Loucy (cell line): ENCODE data around the gene ACOXL.

Experiments used
- H2AFZ ChIP-seq: fragments of 200-600 bp; sonication (generic); 2 replicates; pipeline ENCODE4 v1.6.0; 2016; ENCODE audit warnings: antibody characterized with exemption, mild to moderate bottlenecking, low read length, moderate library complexity
- H3F3A ChIP-seq: fragments of 200-600 bp; 2 replicates; pipeline ENCODE4 v1.6.0; 2016; ENCODE audit warnings: antibody characterized with exemption, low read depth, mild to moderate bottlenecking
- H3K27me3 ChIP-seq: fragments of 200-600 bp; sonication (generic); 2 replicates; pipeline ENCODE4 v1.6.1; 2014; ENCODE audit warnings: low read length, mild to moderate bottlenecking; ENCODE audit not compliant: insufficient read depth, poor library complexity, severe bottlenecking
- H3K36me3 ChIP-seq: fragments of 200-600 bp; sonication (generic); 2 replicates; pipeline ENCODE4 v1.6.1; 2016; ENCODE audit warnings: low read length; ENCODE audit not compliant: insufficient read depth
- H3K4me1 ChIP-seq: fragments of 200-600 bp; sonication (generic); 2 replicates; pipeline ENCODE4 v1.5.1; 2014; ENCODE audit warnings: low read length, mild to moderate bottlenecking; ENCODE audit not compliant: insufficient read depth, poor library complexity, severe bottlenecking
- H3K4me2 ChIP-seq: fragments of 200-600 bp; sonication (generic); 2 replicates; pipeline ENCODE4 v1.6.0; 2014; ENCODE audit warnings: antibody characterized with exemption, low read length, low read depth, mild to moderate bottlenecking; ENCODE audit not compliant: poor library complexity, severe bottlenecking
- H3K4me3 ChIP-seq: fragments of 200-600 bp; sonication (generic); 2 replicates; pipeline ENCODE4 v1.5.1; 2014; ENCODE audit warnings: low read length, mild to moderate bottlenecking, mixed read lengths; ENCODE audit not compliant: poor library complexity, severe bottlenecking
- H3K79me2 ChIP-seq: fragments of 200-600 bp; sonication (generic); 2 replicates; pipeline ENCODE4 v1.6.1; 2014; ENCODE audit warnings: low read length; ENCODE audit not compliant: insufficient read depth
- H3K9ac ChIP-seq: fragments of 200-600 bp; sonication (generic); 2 replicates; pipeline ENCODE4 v1.6.0; 2014; ENCODE audit warnings: mild to moderate bottlenecking, low read depth, low read length, moderate library complexity; ENCODE audit not compliant: poor library complexity, severe bottlenecking
- H3K9me2 ChIP-seq: fragments of 200-600 bp; sonication (generic); replicated peaks from 2 replicates; pipeline ENCODE4 v1.6.1; 2016; ENCODE audit warnings: low read depth, low read length, mixed read lengths
- H3K9me3 ChIP-seq: fragments of 200-600 bp; sonication (generic); 2 replicates; pipeline ENCODE4 v1.6.1; 2014; ENCODE audit warnings: mild to moderate bottlenecking, antibody characterized with exemption, low read length, low read depth; ENCODE audit not compliant: insufficient read depth
- H4K20me1 ChIP-seq: fragments of 200-600 bp; sonication (generic); 2 replicates; pipeline ENCODE4 v1.6.0; 2014; ENCODE audit warnings: antibody characterized with exemption, low read length, mild to moderate bottlenecking; ENCODE audit not compliant: insufficient read depth, poor library complexity, severe bottlenecking
- EZH2phosphoT487 ChIP-seq: fragments of 200-600 bp; IDR thresholded peaks from 2 replicates; pipeline ENCODE4 v1.6.1; 2018; ENCODE audit warnings: antibody characterized with exemption, mild to moderate bottlenecking, moderate library complexity, borderline replicate concordance
- TF ChIP-seq, protein P1 (sequence below): fragments of 200-600 bp; sonication (generic); conservative IDR thresholded peaks from 2 replicates; pipeline ENCODE4 v1.5.1; 2014; ENCODE audit warnings: mild to moderate bottlenecking, antibody characterized with exemption, low read length

Gene ACOXL

DNA sequence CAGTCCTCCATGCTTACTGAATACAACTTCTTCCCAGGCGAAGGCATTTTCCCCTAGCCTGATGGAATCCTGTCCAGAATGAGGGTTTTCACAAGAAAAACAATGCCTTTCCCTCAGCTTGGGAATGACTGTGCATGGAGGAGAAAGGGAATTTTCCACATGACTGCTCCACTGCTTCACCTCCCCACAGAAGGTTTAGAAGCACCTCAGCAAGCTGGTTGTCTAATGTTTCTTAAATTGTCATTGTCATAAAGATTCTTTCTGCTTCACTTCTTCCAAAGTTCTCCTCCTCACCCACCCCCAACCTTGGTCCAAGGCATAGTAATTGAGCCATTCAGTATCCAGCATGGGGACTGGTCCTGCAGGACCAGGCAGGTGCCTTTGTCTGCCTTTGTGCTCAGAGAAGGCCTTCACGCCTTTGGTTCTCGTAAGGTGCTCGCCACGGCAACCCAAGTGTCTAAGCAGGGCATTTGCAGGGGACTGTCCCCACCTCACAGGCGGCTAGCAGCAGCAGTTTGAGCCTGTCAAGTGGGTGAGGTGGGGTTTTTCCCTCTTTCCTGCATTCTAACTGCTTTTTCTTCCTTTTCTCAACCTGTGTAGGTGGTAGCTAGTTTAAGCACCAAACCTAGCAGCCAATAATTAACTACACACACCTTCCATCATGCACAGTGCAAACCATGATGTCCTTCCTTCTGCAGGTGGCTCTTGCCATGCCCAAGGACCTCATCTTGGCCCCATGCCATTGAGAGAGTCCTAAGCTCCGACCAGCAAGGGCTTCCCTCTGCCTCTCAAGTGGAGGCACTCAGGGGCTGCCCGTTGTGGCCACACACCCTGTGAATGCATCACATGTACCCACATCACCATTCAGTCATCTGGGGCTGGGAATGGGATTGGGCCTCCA is 322.7 kb downstream of the ACOXL start:
- H3K9ac ChIP-seq, result no peak overlapping the region
- peaks cover 23% of the 10 kb centered on the region for H3K4me1 ChIP-seq
- no peak for TF ChIP-seq EZH2phosphoT487
- TF ChIP-seq, protein P1, sequence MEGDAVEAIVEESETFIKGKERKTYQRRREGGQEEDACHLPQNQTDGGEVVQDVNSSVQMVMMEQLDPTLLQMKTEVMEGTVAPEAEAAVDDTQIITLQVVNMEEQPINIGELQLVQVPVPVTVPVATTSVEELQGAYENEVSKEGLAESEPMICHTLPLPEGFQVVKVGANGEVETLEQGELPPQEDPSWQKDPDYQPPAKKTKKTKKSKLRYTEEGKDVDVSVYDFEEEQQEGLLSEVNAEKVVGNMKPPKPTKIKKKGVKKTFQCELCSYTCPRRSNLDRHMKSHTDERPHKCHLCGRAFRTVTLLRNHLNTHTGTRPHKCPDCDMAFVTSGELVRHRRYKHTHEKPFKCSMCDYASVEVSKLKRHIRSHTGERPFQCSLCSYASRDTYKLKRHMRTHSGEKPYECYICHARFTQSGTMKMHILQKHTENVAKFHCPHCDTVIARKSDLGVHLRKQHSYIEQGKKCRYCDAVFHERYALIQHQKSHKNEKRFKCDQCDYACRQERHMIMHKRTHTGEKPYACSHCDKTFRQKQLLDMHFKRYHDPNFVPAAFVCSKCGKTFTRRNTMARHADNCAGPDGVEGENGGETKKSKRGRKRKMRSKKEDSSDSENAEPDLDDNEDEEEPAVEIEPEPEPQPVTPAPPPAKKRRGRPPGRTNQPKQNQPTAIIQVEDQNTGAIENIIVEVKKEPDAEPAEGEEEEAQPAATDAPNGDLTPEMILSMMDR, result no peak
- no peak overlapping the region for H3K4me3 ChIP-seq
- no peaks in the 10 kb centered on the region for H3K27me3 ChIP-seq
- H3K79me2 ChIP-seq, result no peaks in the 10 kb centered on the region
- H3K36me3 ChIP-seq, result no peaks in the 10 kb centered on the region
- H3K9me3 ChIP-seq, result no peaks in the 10 kb centered on the region
- H2AFZ ChIP-seq, result no peak overlapping the region
- peak overlapping the region; percentile 10 for H3K4me2 ChIP-seq
- no peaks in the 10 kb centered on the region for H4K20me1 ChIP-seq
- H3F3A ChIP-seq, result no peaks in the 10 kb centered on the region
- no peaks in the 10 kb centered on the region for H3K9me2 ChIP-seq

GRCh38 chr2:111055735-111056134 is 323.4 kb downstream of the ACOXL start:
- no peak overlapping the region for H3K9ac ChIP-seq
- no peaks in the 10 kb centered on the region for H4K20me1 ChIP-seq
- H3K4me1 ChIP-seq, result peaks cover 16% of the 10 kb centered on the region
- no peaks in the 10 kb centered on the region for H3F3A ChIP-seq
- H3K9me2 ChIP-seq, result no peaks in the 10 kb centered on the region
- no peaks in the 10 kb centered on the region for H3K36me3 ChIP-seq
- H3K79me2 ChIP-seq, result no peaks in the 10 kb centered on the region
- H3K27me3 ChIP-seq, result no peaks in the 10 kb centered on the region
- H3K4me2 ChIP-seq, result no peak overlapping the region
- no peak for TF ChIP-seq EZH2phosphoT487
- TF ChIP-seq, protein P1, result no peak
- H3K4me3 ChIP-seq, result no peak overlapping the region
- H2AFZ ChIP-seq, result no peak overlapping the region
- peaks cover 2% of the 10 kb centered on the region; the same call in 1 of the 2 replicates for H3K9me3 ChIP-seq

DNA sequence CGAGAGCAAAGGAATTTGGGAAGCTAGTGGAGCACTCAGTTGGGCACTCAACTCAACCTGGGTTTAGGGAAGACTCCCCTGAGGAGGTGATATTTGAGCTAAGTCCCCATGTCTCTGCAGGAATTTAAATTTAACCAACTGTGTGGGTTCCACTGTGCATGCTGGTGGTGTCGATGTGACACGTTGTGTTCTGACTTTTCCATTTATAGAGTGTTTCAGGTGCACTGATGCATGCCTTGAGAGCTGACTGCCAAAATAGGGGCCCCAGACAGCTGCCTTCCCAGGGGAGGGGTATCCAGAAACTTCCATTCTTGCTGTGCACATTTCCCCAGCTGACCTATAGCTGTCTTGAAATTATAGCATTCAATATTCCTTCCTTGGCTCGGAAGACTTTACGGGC is 324.7 kb downstream of the ACOXL start:
- Histone ChIP-seq H3K36me3 (no peaks in the 10 kb centered on the region), H3K9me3 (peaks cover 4% of the 10 kb centered on the region; the same call in 1 of the 2 replicates), H3K4me3 (no peak overlapping the region), H3K4me1 (peaks cover 10% of the 10 kb centered on the region), H4K20me1 (no peaks in the 10 kb centered on the region), H3K9ac (no peak overlapping the region), H3K79me2 (no peaks in the 10 kb centered on the region), H2AFZ (no peak overlapping the region), H3F3A (no peaks in the 10 kb centered on the region), H3K27me3 (no peaks in the 10 kb centered on the region), H3K4me2 (no peak overlapping the region), H3K9me2 (no peaks in the 10 kb centered on the region)
- TF ChIP-seq, protein P1, result no peak
- TF ChIP-seq EZH2phosphoT487, result no peak
